GM12891 (cell line): ENCODE data around the gene GNB5.

Experiments used
- PAX5 ChIP-seq: IDR thresholded peaks from 2 replicates; pipeline ENCODE4 v1.6.1; 2011; ENCODE audit warnings: low read length, moderate library complexity, mild to moderate bottlenecking; ENCODE audit not compliant: insufficient read depth, severe bottlenecking
- POLR2A ChIP-seq: IDR thresholded peaks from 2 replicates; pipeline ENCODE4 v1.6.1; 2011; ENCODE audit warnings: low read depth, low read length, control low read depth
- POLR2AphosphoS5 ChIP-seq: IDR thresholded peaks from 2 replicates; pipeline ENCODE4 v1.6.1; 2011; ENCODE audit warnings: low read depth, low read length, control low read depth
- POU2F2 ChIP-seq: IDR thresholded peaks from 2 replicates; pipeline ENCODE4 v1.6.1; 2011; ENCODE audit warnings: low read depth, mild to moderate bottlenecking, control low read depth, low read length, moderate library complexity
- SPI1 ChIP-seq: IDR thresholded peaks from 2 replicates; pipeline ENCODE4 v1.6.1; 2011; ENCODE audit warnings: low read depth, low read length, control low read depth
- TAF1 ChIP-seq: IDR thresholded peaks from 2 replicates; pipeline ENCODE4 v1.6.1; 2011; ENCODE audit warnings: low read depth, low read length, control low read depth

DNA sequence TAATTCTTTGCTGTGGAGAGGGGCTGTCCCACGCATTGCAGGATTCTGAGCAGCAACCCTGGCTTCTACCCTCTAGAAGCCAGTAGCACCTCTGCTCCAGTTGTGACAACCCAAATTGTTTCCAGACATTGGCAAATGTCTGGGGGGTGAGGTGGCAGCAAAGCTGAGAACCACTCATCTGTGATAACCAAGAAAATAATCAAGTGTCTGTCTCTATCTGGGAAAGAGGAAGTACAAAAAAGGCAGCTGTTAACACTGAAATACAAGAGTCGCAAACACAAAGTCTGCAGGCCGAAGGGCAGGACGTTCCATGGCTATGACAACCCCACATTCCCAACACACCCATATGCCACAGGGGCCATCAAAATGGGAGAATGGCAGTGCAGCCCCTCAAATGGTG is 42.2 kb upstream of the GNB5 start:
- no peak for TF ChIP-seq POLR2AphosphoS5
- TF ChIP-seq TAF1, result no peak
- no peak for TF ChIP-seq POLR2A
- no peak for TF ChIP-seq POU2F2
- peak; percentile 77 for TF ChIP-seq SPI1
- TF ChIP-seq PAX5, result no peak
